ENCODE measurements around the gene KCNIP3.
"Not testable (repeated sequence)": the region's sequence is repeated elsewhere in the genome, so short reads cannot be mapped to it uniquely, and the experiment has no call there.

Gene KCNIP3

DNA sequence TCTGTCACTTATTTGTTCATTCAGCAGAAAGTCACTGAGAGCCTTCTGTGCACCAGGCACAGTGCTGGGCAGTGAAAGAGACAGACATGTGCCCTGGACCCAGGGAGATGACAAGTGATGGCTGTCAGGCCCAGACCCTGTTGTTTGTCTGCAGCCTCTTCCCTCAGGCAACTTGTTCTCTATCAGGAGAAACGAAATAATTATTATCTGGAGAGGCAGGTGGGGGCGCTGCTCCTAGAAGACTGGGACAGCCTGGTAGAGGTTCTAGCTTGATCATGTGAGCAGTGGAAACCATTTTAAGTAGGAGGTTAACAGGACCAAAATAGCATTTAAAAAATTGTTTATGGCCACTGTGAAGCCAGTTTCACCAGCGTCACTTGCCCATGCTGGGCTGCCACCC, 107.5 kb downstream of the KCNIP3 start:
- DNase-seq (ENCODE audit: low read depth in 2 of 2): not testable (repeated sequence)

DNA sequence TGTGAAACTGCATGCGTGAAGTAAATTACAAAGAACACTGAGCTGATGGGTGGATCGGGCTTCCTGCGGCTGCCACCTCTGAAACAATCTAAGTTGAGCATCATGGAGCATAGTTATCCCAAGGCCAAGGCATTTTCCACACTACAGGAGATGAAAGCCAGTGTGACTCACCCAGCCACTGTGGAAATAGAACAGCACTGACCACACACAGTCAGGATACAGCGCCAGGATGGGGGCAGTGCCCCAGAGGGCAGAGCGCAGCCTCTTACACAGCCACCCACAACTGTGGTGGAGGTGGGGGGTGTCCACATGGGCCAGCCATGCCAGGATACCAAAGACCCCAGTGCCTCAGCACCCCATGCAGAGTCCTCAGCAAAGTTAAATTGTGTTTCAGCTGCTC, 114.1 kb downstream of the KCNIP3 start:
- DNase-seq (ENCODE audit: low read depth in 2 of 2): not testable (repeated sequence)

DNA sequence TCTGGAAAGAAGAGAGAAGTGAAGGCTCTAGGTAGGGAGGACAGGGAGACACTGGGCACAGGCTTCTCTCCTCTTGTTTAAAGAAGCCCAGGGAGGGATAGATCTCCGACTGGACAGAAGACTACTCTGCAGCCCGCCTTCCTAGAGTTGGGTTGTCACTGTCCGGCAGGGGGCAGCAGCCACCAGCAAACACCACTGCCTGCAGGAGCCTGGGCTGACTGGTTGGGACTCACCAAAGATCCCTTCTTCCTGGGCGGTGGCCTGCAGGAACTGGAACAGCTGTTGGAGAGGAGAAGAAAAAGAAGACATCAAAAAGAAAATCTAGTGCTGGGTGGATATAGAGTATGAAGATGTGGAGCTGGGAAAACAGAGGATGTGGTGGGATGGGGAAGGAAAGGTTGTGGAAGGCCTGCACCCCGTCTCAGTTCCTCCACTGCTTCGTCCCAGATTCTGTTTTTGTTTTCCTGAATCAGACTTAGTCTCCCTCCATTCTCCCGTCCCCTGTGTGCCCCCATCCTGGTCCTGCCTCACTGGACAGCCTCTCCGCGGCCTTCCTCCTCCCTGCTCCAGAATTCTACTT, 117.0 kb downstream of the KCNIP3 start:
- peak; percentile 44 to 46 for DNase-seq (ENCODE audit: low read depth in 2 of 2)

DNA sequence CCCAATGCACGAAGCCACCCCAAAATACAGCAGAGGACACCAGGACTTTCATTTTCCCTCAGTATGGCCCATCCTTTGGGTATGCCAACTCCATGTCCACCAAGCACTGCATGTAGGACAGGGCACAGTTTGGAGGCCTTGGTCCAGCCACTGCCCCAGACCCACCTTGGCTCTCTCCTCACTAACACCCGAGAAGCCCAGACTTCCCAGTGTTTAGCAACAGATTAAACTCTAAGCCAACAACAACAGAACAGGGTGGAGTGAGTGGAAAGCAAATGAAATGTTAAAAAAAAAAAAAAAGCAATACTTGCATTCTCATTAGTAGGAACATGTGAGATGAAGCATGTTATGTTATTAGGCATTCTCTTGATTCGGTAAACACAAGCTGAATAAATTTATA, 118.0 kb downstream of the KCNIP3 start:
- DNase-seq (ENCODE audit: low read depth in 2 of 2): not testable (repeated sequence)

DNA sequence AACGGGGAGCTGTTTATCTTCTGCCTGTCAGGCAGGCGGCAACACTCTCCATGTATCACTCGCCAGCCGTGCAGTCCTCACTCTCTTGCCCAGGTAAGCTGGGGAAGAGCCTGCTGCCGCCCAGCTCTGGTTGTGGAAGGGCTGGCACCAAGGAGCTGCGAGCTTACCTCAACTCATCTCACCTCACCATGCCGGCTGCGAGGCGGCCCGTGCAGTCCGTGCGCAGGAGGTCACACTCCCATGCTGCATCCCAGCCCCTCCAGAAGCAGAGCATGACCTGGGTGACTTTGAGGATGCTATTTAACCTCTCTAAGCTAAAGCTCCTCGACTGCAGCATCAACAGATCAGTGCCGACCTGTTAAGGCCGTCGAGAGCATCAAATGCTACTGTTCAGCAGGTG, 118.4 kb downstream of the KCNIP3 start:
- not testable (repeated sequence) for DNase-seq (ENCODE audit: low read depth in 2 of 2)

DNA sequence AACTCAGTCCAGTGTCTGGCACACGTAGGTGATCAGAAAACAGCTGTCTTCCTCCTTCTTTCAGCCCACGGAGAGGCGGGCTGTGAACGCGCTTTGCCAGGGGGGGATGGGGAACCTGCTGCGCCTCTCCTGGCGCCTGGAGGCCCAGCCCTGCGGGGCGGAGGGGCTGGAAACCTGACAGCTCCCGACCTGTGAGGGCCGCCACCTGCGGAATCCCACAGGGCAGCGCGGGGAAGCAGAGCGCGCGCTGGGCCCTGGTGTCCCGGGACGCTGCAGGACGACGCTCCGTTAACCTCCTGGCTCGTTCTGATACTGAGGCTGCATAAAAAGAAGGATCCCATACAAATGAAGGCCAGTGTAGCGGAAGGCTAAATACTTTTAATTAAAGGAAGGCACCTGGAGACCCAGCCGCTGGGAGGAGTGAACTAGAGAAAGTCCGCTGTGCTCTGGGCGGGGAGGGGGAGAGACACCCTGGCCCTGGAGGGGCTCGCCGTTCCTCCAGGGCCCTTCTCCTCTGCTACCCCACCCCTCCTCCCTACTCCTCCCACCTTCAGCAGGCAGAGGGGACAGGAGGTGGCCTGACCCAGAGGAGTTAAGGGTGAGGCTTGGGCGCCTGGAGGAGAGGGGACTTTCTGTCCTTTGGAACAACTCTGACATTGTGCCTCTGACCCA, 130.2 kb downstream of the KCNIP3 start:
- not testable (repeated sequence) for DNase-seq (ENCODE audit: low read depth in 2 of 2)

DNA sequence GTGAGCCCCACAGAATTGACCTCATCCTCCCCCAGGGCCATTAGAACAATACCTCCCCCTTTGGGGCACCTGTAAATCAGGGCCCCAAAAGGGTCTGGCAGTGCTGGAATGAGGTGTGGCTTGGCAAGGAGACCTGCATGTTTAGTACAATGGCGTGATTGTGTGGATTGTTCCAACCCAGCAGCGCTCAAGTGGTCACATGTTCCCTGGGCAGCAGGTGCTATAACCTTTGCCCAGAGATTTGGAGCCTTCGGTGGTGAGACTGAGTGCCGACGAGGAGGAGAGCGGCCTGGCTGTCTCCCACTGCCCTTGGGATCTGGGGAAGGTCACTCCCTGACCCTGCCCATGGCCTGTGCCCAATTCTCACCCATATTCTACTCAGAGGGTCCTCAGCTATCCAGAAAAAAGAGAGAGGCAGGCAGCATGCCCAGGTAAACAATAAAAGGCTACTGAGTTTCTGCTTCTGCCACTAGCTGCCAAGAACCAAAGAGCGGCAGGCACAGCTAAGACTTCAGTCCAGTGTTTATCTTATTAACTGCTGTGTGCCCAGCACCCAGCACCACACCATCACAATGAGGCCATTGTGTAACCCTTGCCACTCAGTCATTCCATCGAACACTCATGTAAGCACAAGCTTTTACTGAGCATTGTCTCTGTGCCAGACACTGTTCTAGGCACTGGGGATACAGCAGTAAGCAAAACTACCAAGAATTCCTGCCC, 132.8 kb downstream of the KCNIP3 start:
- not testable (repeated sequence) for DNase-seq (ENCODE audit: low read depth in 2 of 2)

DNA sequence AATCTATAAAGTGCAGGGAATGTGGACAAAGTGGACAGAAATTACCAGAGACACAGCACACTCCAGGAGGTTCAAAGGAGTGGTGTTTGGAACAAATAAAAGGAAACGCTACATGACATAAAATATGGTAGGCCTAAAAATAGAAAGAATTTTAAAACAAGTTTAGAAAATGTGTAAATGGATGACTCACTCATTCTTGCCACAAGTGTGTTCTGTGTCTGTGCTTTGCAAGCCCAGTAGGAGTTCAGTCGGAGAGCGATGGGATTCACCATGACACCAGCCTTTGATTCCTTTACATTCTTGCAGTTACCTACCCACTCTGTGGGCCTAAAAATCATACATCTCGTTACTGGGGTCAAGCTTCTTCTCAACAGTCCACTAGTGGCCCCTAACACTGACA, 136.2 kb downstream of the KCNIP3 start:
- not testable (repeated sequence) for DNase-seq (ENCODE audit: low read depth in 2 of 2)

DNA sequence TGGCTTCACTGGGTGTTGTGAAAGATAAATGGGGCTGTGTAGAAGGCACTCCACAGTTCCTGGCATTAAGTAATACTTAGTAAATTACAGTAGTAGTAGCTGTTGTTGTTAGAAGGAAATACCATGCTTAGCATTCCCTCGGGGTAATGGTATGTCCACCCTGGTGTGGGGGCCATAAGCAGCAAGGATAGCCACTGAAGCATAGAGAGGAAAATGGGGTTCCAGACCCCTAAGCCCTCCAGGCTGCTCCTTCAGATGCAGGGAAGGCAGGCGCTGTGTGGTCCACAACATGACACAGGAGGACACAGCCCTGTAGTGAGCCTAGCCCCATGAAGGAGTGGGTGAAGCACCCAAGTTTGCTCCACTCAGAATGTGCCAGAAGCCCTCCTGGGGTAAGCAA, 136.8 kb downstream of the KCNIP3 start:
- DNase-seq (ENCODE audit: low read depth in 2 of 2): not testable (repeated sequence)

DNA sequence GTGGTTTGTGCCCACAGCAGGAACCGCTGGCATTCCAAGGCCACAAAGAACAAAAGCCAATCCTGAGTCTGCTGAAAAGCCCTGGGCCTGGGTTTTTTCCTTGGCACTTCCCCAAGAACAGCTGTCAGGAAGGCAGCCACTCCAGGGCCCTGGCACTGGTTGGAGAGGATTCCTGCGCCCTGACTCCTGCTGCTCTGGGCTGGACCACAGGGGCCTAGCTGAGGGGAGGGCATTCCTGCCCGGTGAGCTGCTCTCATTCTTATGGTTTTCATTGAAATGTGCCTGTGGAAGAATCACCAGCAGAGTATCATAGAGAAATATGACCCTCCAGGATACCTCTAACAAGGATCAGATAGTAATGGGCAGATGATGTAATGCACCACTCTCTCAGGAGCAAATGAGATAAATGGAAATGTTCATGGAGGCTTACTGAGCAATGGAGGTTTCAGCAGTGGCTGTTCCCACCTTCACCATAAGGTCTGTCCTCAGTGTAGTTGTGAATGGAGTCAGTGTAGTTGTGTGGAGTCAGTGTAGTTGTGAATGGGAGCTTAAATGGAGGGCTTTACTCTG, 137.4 kb downstream of the KCNIP3 start:
- DNase-seq (ENCODE audit: low read depth in 2 of 2): peak; percentile 59 to 63

DNA sequence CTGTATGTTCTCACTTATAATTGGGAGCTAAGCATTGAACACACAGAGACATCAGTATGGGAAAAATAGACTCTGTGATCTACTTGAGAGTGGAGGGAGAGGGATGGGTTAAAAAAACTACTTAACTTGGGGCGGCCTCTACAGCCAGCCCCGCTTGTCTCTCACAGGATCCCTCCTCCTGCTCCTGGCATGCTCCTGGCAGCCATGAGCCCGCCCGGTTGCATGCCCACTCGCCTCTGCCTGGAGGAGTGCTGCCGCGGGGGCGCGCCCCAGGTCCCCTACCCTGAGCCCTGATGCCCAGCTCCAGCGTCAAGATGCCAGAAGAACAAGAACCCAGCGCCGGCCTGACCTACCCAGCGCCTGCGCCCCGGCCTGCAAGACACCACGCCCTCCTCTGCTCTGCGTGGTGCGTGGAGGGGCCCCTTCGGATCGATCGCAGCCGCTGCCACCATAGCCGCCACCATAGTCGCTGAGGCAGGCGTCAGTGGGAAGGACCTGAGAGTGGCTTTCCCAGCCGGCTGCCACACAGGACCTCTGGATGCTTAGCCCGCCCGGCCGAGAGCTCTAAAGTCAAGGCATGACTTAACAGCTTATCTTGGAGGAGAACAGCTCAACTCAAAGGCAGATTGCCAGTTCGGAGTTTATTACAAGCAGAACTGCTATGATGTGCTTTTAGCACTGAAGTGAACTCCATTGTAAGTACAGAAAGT, 138.2 kb downstream of the KCNIP3 start:
- not testable (repeated sequence) for DNase-seq (ENCODE audit: low read depth in 2 of 2)

All from fibroblast of skin of left quadriceps (primary cell).